Panc1 (cell line): ENCODE measurements around the gene NFKBIL1.

Experiments used
- CTCF ChIP-seq: fragments of 450-650 bp; IDR thresholded peaks from 2 replicates; pipeline ENCODE4 v1.5.1; 2017; ENCODE audit warnings: mild to moderate bottlenecking
- POLR2AphosphoS5 ChIP-seq: IDR thresholded peaks from 2 replicates; pipeline ENCODE4 v1.6.1; 2012; ENCODE audit warnings: mild to moderate bottlenecking, low read depth, low read length, moderate library complexity
- REST ChIP-seq, 2 experiments: IDR thresholded peaks; 2 replicates each; pipeline ENCODE4 v1.6.1; 2011 to 2012; ENCODE audit warnings: low read depth in 2 of 2, control low read depth in 1 of 2, low read length in 1 of 2, mild to moderate bottlenecking in 1 of 2, moderate library complexity in 1 of 2; ENCODE audit not compliant: insufficient read depth in 1 of 2
- SIN3A ChIP-seq: IDR thresholded peaks from 2 replicates; pipeline ENCODE4 v1.6.1; 2012; ENCODE audit warnings: low read depth, mild to moderate bottlenecking, low read length, moderate library complexity, borderline replicate concordance; ENCODE audit not compliant: insufficient read depth
- TCF7L2 ChIP-seq: IDR thresholded peaks from 2 replicates; pipeline ENCODE4 v1.6.1; 2011; ENCODE audit warnings: mild to moderate bottlenecking, low read depth, low read length, inconsistent platforms

DNA sequence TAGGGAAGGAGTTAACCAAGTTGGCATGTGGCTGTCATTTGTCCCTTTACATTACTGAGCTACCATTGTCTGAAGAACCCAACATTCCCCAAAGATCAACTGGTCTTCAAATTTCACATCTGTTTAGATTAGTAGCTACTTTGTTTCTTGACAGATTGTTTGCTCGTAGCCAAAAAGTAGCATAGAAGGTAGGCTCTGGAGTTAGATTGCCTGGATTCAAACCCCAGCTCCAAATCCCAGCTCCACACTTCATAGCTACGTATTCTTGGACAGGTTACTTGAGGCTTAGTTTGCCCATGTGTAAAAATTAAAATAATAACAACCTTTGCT lies 1.1 kb downstream of the NFKBIL1 start:
- TF ChIP-seq CTCF (no peak), REST (IDR thresholded peaks at IDR 0.05; ENCODE audit: insufficient read depth in 1 of 2, low read depth in 2 of 2, low read length in 1 of 2) (no peak), POLR2AphosphoS5 (no peak), SIN3A (no peak), TCF7L2 (no peak)
